DMS153 (cell line): Measurements from ENCODE around the gene RNASE8.

Source experiments
- DNase-seq: peaks from one replicate; lab custom pipeline; 2025; lab: John Stamatoyannopoulos, UW

RNASE8 gene

DNA sequence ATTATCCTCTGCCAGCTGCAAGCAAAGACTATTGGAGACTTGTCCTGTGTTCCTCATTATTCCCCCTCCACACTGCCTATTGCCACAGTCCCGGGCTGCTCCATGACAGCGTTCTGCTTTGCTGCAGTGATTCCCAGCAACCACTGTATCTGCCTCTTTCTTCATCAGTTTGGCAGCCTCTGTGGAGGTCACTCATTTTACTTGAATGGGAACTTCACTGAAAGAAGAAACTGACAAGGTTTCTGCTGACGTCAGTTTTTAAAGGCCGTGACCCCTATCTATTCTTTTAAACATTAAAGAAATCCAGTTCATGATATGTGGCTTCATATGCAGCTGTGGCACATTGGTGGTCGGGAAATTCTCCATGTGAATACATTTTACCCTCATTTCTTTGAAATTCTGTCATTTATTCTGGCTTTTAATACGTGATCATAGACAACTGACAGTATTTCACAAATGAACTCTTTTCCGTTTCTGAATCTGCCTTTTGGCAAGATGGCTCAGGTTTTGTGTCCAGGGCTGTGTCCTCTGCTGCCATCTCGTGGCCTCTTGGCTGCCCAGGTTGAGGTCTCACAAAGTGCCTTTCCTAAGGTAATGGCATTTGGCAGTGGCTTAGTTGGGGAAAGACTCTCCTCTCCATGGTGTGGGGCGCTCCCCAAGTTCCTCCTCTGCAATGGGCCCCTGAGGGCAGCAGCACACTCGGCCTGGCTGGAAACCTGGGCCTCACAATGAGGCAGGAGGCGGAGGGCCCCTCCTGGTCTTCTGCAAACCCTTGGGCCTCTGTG is 49.1 kb downstream of the RNASE8 start:
- DNase-seq = peak; percentile 55

DNA sequence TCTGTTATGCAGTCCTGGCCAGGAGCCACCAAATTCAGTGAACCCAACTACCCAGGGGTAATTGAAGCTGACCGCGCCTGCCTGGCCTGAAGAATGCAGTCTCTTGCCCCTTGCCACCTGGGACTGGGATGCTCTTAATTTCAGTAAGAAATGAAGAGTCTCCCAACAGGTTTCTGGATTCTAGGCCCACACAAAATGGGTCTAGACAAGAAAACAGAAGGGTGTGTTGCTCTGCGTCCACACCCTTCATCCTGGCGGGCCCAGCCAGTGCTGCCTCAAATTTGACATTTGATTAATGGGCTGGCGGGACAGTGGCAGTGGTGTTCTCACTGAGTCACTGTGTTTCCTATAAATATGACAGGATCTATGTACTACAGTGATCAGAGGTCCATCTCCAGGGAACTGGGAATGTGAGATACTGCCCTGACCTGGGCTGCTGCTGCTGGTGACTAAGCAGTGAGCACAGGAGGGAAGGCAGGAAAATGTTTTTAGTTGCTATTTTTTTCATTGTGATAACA is 49.7 kb downstream of the RNASE8 start:
- DNase-seq = no peak
